Keratinocyte (primary cell): ENCODE data around the gene CST7. TPM values are rescaled to one million over a fixed set of nuclear protein-coding genes. Genes with fewer than 3 reads are reported as not detected.

ENCODE experiments used
- DNase-seq: peaks from one replicate; pipeline ENCODE4 v3.0.0-alpha.2; 2011; ENCODE audit warnings: low read depth, missing footprints, low spot score
- FAIRE-seq: peaks from 2 replicates; lab custom pipeline; 2011; peaks lifted over from hg19 to GRCh38; lab: Jason Lieb, UNC
- H2AFZ ChIP-seq: 2 replicates; pipeline ENCODE4 v1.6.0; 2012; ENCODE audit warnings: low read length, control low read depth, inconsistent platforms; ENCODE audit not compliant: control insufficient read depth
- H3K27ac ChIP-seq: 2 replicates; pipeline ENCODE4 v1.5.1; 2011; ENCODE audit warnings: low read length; ENCODE audit not compliant: control insufficient read depth, insufficient read depth
- H3K27me3 ChIP-seq: 3 replicates; pipeline ENCODE4 v1.6.0; 2011; ENCODE audit warnings: low read length; ENCODE audit not compliant: control insufficient read depth, insufficient read depth; ENCODE audit errors: extremely low read depth
- H3K36me3 ChIP-seq, 2 experiments: 2 replicates in 1 of 2; 3 replicates in 1 of 2; pipeline ENCODE4 v1.5.1; 2011; ENCODE audit warnings: low read length in 2 of 2, mild to moderate bottlenecking in 1 of 2; ENCODE audit not compliant: control insufficient read depth in 2 of 2, insufficient read depth in 2 of 2; ENCODE audit errors: extremely low read depth in 1 of 2
- H3K4me1 ChIP-seq: 3 replicates; pipeline ENCODE4 v1.5.1; 2011; ENCODE audit warnings: low read length; ENCODE audit not compliant: control insufficient read depth, insufficient read depth; ENCODE audit errors: extremely low read depth
- H3K4me2 ChIP-seq: 3 replicates; pipeline ENCODE4 v1.6.0; 2011; ENCODE audit warnings: low read depth, low read length; ENCODE audit not compliant: control insufficient read depth, insufficient read depth; ENCODE audit errors: extremely low read depth
- H3K4me3 ChIP-seq, 3 experiments: fragments of 200-600 bp in 1 of 3; sonication (generic) in 1 of 3; 2 replicates in 2 of 3; 3 replicates in 1 of 3; pipeline ENCODE4 v1.5.1; 2011 to 2016; ENCODE audit warnings: low read length in 3 of 3, mild to moderate bottlenecking in 3 of 3, control low read depth in 2 of 3, inconsistent platforms in 1 of 3, low read depth in 1 of 3, mixed read lengths in 1 of 3, mixed run types in 1 of 3, moderate library complexity in 1 of 3; ENCODE audit not compliant: control insufficient read depth in 2 of 3, insufficient read depth in 2 of 3; ENCODE audit errors: extremely low read depth in 1 of 3
- H3K79me2 ChIP-seq: 2 replicates; pipeline ENCODE4 v1.6.0; 2012; ENCODE audit warnings: low read length; ENCODE audit not compliant: control insufficient read depth, insufficient read depth
- H3K9ac ChIP-seq: 3 replicates; pipeline ENCODE4 v1.6.0; 2011; ENCODE audit warnings: low read length; ENCODE audit not compliant: control insufficient read depth, insufficient read depth; ENCODE audit errors: extremely low read depth
- H3K9me1 ChIP-seq: 3 replicates; pipeline ENCODE4 v1.6.0; 2011; ENCODE audit warnings: low read length; ENCODE audit not compliant: control insufficient read depth, insufficient read depth; ENCODE audit errors: extremely low read depth
- H3K9me3 ChIP-seq: 2 replicates; pipeline ENCODE4 v1.5.1; 2012; ENCODE audit warnings: low read depth, low read length; ENCODE audit not compliant: control insufficient read depth
- H4K20me1 ChIP-seq: 3 replicates; pipeline ENCODE4 v1.6.0; 2011; ENCODE audit warnings: low read length; ENCODE audit not compliant: control insufficient read depth, insufficient read depth; ENCODE audit errors: extremely low read depth
- EZH2 ChIP-seq: IDR thresholded peaks from one replicate; pipeline ENCODE4 v1.6.1; 2012; ENCODE audit warnings: inconsistent platforms, mild to moderate bottlenecking, low read length, moderate library complexity
- dilution Hi-C: fragments of 300-500 bp; cut with MboI; formaldehyde crosslinking; loops from one replicate; pipeline ENCODE4 v1.7.0; 2020; ENCODE audit warnings: low sequenced_read_pairs; ENCODE audit not compliant: extremely low pct_ligation_motif_present
- polyA plus RNA-seq, 5 experiments: library from polyadenylated mRNA; depleted of rRNA in 3 of 5; stranded (reverse) in 3 of 5; stranded (forward) in 1 of 5; unstranded in 1 of 5; fragments of >200 nt; gene quantifications; 1 replicate in 1 of 5; 2 replicates in 3 of 5; 3 replicates in 1 of 5; pipeline versions ENCODE4 v1.2.1 to v1.2.3, GENCODE V29; 2011 to 2012; ENCODE audit warnings: missing spikeins in 2 of 5, low read depth in 1 of 5, low replicate concordance in 1 of 5
- TF ChIP-seq, protein P1 (sequence below), 3 experiments: IDR thresholded peaks in 1 of 3; conservative IDR thresholded peaks in 1 of 3; optimal IDR thresholded peaks in 1 of 3; 2 replicates in 2 of 3; 3 replicates in 1 of 3; pipeline versions ENCODE3 to v1.5.1; 2011; ENCODE audit warnings: low read length in 3 of 3, mild to moderate bottlenecking in 3 of 3, moderate library complexity in 2 of 3, control low read depth in 1 of 3, inconsistent platforms in 1 of 3; ENCODE audit not compliant: insufficient read depth in 2 of 3; ENCODE audit errors: extremely low read depth in 1 of 3

CST7 gene
- polyA plus RNA-seq, 1 donor (not counting 4 experiments of a cell fraction or from before 2014, with no cell fraction given) = not detected

DNA sequence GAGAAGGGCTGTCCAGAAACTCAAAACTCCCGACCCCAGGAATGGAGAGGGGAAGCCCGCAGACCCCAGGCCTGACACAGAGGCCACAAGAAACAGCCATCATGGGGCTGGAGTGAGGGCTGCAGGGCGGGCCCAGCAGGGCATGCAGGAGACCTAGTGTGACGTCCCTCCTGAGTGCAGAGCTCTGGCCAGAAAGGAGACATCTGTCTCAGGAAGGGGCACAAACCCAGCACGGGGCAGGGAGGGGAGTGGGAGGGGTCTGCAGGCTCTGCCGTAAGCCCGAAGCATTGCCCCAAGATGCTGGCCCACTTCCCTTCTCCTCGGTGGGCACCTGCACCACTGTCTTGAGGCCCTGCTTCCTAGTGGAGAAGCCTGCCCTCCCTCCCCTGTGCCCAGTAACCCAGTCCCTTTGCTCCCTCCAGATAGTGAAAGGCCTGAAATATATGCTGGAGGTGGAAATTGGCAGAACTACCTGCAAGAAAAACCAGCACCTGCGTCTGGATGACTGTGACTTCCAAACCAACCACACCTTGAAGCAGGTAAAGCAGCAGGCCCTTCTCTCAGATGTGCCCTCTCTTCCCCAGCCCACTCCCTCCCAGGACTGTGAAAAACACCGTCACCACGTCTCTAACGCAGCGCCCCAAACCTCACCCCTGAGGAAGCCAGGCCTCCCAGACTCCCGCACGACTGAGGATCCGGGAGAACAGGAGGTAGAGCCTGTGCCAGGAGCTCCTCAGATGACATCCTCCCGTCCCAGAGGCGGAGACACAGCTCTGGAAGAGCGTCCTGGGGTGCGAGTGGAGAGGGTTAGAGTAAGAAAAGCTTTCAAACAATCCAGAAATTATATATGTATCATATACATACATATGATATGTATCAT, 9.7 kb downstream of the CST7 start:
- no peaks in the 10 kb centered on the region for H3K9me3 ChIP-seq
- H3K36me3 ChIP-seq = peaks cover 4 to 23% of the 10 kb centered on the region in 2 experiments
- no peak overlapping the region for H3K27ac ChIP-seq
- H4K20me1 ChIP-seq = no peaks in the 10 kb centered on the region
- no peak for FAIRE-seq
- no peaks in the 10 kb centered on the region for H3K9me1 ChIP-seq
- no peaks in the 10 kb centered on the region for H3K4me1 ChIP-seq
- H3K27me3 ChIP-seq = no peaks in the 10 kb centered on the region
- no peak overlapping the region for H3K4me3 ChIP-seq
- no peak overlapping the region for H2AFZ ChIP-seq
- TF ChIP-seq EZH2 = no peak
- TF ChIP-seq, protein P1, sequence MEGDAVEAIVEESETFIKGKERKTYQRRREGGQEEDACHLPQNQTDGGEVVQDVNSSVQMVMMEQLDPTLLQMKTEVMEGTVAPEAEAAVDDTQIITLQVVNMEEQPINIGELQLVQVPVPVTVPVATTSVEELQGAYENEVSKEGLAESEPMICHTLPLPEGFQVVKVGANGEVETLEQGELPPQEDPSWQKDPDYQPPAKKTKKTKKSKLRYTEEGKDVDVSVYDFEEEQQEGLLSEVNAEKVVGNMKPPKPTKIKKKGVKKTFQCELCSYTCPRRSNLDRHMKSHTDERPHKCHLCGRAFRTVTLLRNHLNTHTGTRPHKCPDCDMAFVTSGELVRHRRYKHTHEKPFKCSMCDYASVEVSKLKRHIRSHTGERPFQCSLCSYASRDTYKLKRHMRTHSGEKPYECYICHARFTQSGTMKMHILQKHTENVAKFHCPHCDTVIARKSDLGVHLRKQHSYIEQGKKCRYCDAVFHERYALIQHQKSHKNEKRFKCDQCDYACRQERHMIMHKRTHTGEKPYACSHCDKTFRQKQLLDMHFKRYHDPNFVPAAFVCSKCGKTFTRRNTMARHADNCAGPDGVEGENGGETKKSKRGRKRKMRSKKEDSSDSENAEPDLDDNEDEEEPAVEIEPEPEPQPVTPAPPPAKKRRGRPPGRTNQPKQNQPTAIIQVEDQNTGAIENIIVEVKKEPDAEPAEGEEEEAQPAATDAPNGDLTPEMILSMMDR (optimal IDR thresholded peaks at IDR 0.05 in 1 of 3, IDR thresholded peaks at IDR 0.05 in 1 of 3, conservative IDR thresholded peaks at IDR 0.05 in 1 of 3; ENCODE audit: extremely low read depth in 1 of 3, insufficient read depth in 2 of 3, low read length in 3 of 3) = no peak
- DNase-seq = no peak
- H3K4me2 ChIP-seq = no peak overlapping the region
- no peaks in the 10 kb centered on the region for H3K79me2 ChIP-seq
- H3K9ac ChIP-seq = no peak overlapping the region
- dilution Hi-C loops = no loop called here

- Histone ChIP-seq H3K27ac (no peak overlapping the region), H3K9ac (no peak overlapping the region), H3K4me3 (no peak overlapping the region), H3K79me2 (no peaks in the 10 kb centered on the region), H3K36me3 (peaks cover 6 to 27% of the 10 kb centered on the region in 2 experiments), H3K9me3 (no peaks in the 10 kb centered on the region), H2AFZ (no peak overlapping the region), H3K9me1 (no peaks in the 10 kb centered on the region), H4K20me1 (no peaks in the 10 kb centered on the region), H3K4me2 (no peak overlapping the region), H3K27me3 (no peaks in the 10 kb centered on the region), H3K4me1 (no peaks in the 10 kb centered on the region)
- DNase-seq = no peak
- dilution Hi-C loops = no loop called here
- no peak for FAIRE-seq
- TF ChIP-seq, protein P1 (optimal IDR thresholded peaks at IDR 0.05 in 1 of 3, IDR thresholded peaks at IDR 0.05 in 1 of 3, conservative IDR thresholded peaks at IDR 0.05 in 1 of 3; ENCODE audit: extremely low read depth in 1 of 3, insufficient read depth in 2 of 3, low read length in 3 of 3) = no peak
- no peak for TF ChIP-seq EZH2
Observed at GRCh38 chr20:24959591-24960301, 10.7 kb downstream of the CST7 start.
